Astrocyte (in vitro differentiated cells and primary cell): ENCODE data around the gene CEP63.

Source experiments
- EZH2 ChIP-seq: IDR thresholded peaks from 2 replicates; pipeline ENCODE4 v1.6.1; 2012; ENCODE audit warnings: mild to moderate bottlenecking, low read length, inconsistent platforms; ENCODE audit not compliant: insufficient read depth
- TF ChIP-seq, protein P1 (sequence below): IDR thresholded peaks from 2 replicates; pipeline ENCODE4 v1.5.1; 2011; ENCODE audit warnings: low read depth, mild to moderate bottlenecking, inconsistent platforms, low read length, moderate library complexity; ENCODE audit not compliant: insufficient read depth

DNA sequence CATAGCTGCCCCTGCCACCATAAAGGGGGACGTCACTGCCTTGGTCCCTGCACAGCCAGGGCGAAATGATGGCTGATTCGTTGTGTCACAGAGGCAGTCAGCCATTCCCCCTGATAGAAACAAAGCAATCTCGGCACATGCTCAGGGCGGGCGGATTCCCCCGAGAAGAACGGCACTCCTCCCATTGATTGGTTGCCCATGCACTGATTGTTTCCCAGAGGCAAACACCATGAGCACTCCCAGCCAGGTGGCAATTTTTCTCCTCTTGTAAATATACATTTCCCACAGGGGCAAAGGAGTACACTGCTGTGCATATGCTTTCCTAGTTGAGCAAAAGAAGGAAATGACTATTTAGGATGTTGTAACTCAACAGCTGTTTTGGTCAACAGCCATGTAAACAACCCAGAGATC lies 108.5 kb downstream of the CEP63 start:
- TF ChIP-seq, protein P1, sequence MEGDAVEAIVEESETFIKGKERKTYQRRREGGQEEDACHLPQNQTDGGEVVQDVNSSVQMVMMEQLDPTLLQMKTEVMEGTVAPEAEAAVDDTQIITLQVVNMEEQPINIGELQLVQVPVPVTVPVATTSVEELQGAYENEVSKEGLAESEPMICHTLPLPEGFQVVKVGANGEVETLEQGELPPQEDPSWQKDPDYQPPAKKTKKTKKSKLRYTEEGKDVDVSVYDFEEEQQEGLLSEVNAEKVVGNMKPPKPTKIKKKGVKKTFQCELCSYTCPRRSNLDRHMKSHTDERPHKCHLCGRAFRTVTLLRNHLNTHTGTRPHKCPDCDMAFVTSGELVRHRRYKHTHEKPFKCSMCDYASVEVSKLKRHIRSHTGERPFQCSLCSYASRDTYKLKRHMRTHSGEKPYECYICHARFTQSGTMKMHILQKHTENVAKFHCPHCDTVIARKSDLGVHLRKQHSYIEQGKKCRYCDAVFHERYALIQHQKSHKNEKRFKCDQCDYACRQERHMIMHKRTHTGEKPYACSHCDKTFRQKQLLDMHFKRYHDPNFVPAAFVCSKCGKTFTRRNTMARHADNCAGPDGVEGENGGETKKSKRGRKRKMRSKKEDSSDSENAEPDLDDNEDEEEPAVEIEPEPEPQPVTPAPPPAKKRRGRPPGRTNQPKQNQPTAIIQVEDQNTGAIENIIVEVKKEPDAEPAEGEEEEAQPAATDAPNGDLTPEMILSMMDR = no peak
- no peak for TF ChIP-seq EZH2
